Choroid plexus epithelial cell (primary cell): ENCODE measurements around the gene PRKAG3.

ENCODE experiments used
- DNase-seq: peaks from one replicate; pipeline ENCODE4 v3.0.0-alpha.2; 2010; ENCODE audit warnings: low read depth
- H3K4me3 ChIP-seq: 2 replicates; pipeline ENCODE4 v1.5.1; 2011; ENCODE audit warnings: low read depth, mild to moderate bottlenecking, control low read depth, low read length, moderate library complexity
- CTCF ChIP-seq: conservative IDR thresholded peaks from 2 replicates; pipeline ENCODE4 v1.5.1; 2011; ENCODE audit warnings: low read depth, mild to moderate bottlenecking, control low read depth, inconsistent platforms, low read length, moderate library complexity

Gene PRKAG3

DNA sequence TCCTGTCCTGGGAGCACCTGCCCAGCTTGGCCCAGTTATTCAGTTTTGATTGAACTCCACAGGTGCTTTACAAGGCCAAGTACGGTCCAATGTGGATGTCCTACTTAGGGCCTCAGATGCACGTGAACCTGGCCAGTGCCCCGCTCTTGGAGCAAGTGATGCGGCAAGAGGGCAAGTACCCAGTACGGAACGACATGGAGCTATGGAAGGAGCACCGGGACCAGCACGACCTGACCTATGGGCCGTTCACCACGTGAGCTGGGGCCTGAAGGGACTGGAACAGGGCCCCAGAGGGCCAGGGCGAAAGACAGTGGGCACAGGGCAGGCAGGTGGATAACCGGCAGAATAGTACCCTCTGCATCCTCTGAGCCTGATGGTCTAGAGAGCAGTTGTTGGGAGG, 22.1 kb downstream of the PRKAG3 start:
- no peak overlapping the region for H3K4me3 ChIP-seq
- no peak for TF ChIP-seq CTCF
- no peak for DNase-seq

- DNase-seq: no peak
- TF ChIP-seq CTCF: no peak
- H3K4me3 ChIP-seq: no peak overlapping the region
These were observed 24.0 kb downstream of the PRKAG3 start for GRCh38 chr2:218807626-218808025.

DNA sequence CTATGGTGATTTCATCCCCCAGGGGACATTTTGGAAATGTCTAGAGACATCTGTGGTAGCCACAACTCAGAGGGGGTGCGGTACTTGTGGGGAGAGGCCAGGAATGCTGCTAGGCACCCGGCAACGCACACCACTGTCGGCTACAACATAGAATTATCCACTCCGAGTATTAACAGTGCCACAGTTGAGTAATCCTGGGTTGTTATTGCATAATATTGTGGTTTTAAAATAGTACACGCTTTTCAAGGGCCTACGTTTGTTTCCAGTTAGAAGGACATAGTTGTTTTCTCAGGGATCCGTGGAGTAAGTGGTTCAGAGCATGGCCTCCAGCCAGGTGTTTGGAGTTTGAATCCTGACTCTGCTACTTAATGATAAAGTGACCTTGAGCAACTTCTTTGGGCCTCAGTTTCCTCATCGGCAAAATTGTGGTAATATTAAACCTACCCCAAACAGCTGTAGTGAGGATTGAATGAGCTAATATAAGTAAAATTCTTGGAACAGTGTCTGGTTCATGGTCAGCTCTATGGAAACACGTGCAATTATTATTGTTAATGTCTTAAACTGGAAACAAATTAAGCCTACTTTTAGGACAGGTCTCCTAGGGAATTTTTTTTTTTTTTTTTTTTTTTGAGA, 25.1 kb downstream of the PRKAG3 start:
- peak; percentile 100 for DNase-seq
- no peak for TF ChIP-seq CTCF
- H3K4me3 ChIP-seq: no peak overlapping the region

- DNase-seq: peak; percentile 92
- no peak for TF ChIP-seq CTCF
- H3K4me3 ChIP-seq: no peak overlapping the region
These were observed 26.0 kb downstream of the PRKAG3 start for GRCh38 chr2:218805627-218806026.

DNA sequence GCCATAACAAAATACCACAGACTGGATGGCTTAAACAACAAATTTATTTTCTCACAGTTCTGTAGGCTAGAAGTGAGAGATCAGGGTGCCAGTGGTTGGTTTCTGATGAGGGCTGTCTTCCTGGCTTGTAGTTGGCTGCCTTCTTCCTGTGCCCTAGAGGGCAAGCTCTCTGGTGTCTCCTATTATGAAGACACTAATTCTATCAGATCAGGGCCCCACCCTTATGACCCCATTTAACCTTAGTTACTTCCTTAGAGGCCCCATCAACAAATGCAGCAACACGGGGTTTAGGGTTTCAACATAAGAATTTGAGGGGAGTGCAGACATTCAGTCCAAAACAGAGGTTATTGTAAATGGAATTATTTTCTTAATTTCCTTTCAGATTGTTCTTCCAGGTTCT, 26.8 kb downstream of the PRKAG3 start:
- no peak for DNase-seq
- H3K4me3 ChIP-seq: no peak overlapping the region
- no peak for TF ChIP-seq CTCF

- no peak overlapping the region for H3K4me3 ChIP-seq
- peak; percentile 14 for DNase-seq
- no peak for TF ChIP-seq CTCF
These were observed 29.1 kb downstream of the PRKAG3 start for GRCh38 chr2:218802386-218802994.

GRCh38 chr2:218799990-218800389, 31.6 kb downstream of the PRKAG3 start:
- no peak for TF ChIP-seq CTCF
- no peak overlapping the region for H3K4me3 ChIP-seq
- DNase-seq: no peak
